ENCODE results near the gene NR2C2. TPM values are rescaled to one million over a fixed set of nuclear protein-coding genes. Genes with fewer than 3 reads are reported as not detected.

NR2C2 gene
- total and polyA plus RNA-seq, 9 donors: 11.4 to 56.7 (median 42.4) TPM

DNA sequence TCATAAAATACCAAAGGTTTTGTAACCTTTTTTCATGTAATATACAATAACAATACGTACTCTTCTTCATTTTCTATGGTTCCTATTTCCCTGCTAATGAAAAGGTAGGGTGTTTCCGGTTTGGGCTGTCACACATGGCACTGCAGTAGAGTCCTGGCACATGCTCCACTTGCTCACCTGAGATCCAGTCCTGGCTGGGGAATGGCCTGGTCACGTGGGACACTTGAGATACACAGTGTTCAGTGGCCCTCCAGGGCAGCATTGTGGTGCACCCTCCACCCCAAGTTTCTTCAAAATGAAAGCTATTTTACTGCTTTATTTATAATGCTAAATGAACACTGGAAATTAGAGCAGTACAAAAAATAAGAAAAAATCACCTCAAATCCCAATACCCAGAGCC is 94.6 kb downstream of the NR2C2 start:
- TF ChIP-seq EP300 (IDR thresholded peaks at IDR 0.05): no peak
- no peak for TF ChIP-seq POLR2A (IDR thresholded peaks at IDR 0.05)
- TF ChIP-seq, protein P1, sequence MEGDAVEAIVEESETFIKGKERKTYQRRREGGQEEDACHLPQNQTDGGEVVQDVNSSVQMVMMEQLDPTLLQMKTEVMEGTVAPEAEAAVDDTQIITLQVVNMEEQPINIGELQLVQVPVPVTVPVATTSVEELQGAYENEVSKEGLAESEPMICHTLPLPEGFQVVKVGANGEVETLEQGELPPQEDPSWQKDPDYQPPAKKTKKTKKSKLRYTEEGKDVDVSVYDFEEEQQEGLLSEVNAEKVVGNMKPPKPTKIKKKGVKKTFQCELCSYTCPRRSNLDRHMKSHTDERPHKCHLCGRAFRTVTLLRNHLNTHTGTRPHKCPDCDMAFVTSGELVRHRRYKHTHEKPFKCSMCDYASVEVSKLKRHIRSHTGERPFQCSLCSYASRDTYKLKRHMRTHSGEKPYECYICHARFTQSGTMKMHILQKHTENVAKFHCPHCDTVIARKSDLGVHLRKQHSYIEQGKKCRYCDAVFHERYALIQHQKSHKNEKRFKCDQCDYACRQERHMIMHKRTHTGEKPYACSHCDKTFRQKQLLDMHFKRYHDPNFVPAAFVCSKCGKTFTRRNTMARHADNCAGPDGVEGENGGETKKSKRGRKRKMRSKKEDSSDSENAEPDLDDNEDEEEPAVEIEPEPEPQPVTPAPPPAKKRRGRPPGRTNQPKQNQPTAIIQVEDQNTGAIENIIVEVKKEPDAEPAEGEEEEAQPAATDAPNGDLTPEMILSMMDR (IDR thresholded peaks at IDR 0.05): no peak
- peaks cover 4% of the 10 kb centered on the region for H3K4me1 ChIP-seq (ENCODE audit: insufficient read depth)
- DNase-seq: no peak
- H3K36me3 ChIP-seq: no peaks in the 10 kb centered on the region
- no peak overlapping the region for H3K4me3 ChIP-seq
- no peak overlapping the region for H3K27ac ChIP-seq
- intact Hi-C loops (cut with DNase I): loop anchor here in 2 of 4 donors (10.0 kb wide), 1 partner anchor 117 kb away; no protein-coding TSS in a partner anchor
- H3K9me3 ChIP-seq: no peaks in the 10 kb centered on the region
- 78 to 83% (median 83%) methylated on average over 3 of the region's 3 CpGs for WGBS, 3 donors
- H3K27me3 ChIP-seq: no peaks in the 10 kb centered on the region

DNA sequence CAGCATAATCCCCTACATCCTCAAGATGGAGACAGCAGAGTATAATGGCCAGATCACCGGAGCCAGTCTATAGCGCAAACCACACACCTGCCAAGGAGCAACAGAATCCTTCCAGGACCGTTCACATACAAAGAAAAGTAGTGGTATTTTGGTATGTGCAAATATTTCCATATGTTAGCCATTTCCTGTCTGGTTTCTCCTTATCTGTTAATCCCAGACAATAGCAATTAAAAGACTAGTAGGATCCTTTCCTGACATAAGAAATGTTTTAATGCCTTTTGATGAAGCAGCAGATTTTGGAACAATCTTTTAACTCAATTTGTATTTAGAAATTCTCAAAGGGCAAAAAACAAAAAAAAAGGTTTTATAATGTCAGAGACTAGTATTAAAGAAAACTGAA is 95.6 kb downstream of the NR2C2 start:
- H3K36me3 ChIP-seq: no peaks in the 10 kb centered on the region
- no peaks in the 10 kb centered on the region for H3K9me3 ChIP-seq
- no peaks in the 10 kb centered on the region for H3K27me3 ChIP-seq
- H3K4me1 ChIP-seq (ENCODE audit: insufficient read depth): peaks cover 4% of the 10 kb centered on the region
- no peak overlapping the region for H3K27ac ChIP-seq
- DNase-seq: no peak
- no peak for TF ChIP-seq POLR2A (IDR thresholded peaks at IDR 0.05)
- TF ChIP-seq EP300 (IDR thresholded peaks at IDR 0.05): no peak
- TF ChIP-seq, protein P1 (IDR thresholded peaks at IDR 0.05): no peak
- H3K4me3 ChIP-seq: no peak overlapping the region
- intact Hi-C loops (cut with DNase I): loop anchor here in 2 of 4 donors (10.0 kb wide), 1 partner anchor 118 kb away; no protein-coding TSS in a partner anchor
- WGBS, 3 donors: 67 to 73% (median 69%) methylated on average over 3 of the region's 3 CpGs

DNA sequence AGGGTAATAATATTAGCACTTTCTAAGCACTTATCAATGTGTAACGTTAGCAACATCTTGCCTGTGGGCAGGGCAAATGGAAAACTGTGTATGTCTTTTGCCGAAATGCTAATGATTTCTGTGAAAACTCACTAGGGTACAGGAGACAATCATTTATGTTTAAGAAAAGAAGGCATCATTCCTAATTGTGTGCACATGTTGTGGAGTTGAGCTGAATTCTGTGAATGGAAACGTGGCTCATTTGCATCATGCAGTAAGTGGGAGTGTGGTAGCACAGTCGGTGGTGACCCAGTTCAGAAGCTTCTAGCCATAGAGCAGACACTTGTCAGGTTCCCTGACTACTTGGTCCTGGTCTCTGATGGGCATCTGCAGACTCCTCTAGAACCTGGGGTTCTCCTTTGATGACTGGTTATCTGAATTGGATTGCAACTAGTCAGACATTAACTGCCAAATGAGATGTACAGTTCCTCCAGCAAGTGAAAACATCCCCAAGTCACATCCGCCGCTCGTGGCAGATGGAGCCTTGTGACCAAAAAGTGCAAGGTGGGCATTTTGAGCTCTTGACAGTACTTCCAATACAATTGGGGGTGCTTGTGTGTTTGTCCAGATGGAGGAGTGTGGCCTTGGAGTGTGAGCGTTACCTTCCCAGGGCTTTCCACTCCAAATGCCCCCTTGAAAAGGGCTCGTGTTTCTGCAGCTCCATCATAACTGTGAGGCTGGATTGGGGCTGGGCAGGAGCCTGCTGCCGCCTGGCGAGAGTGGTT is 96.2 kb downstream of the NR2C2 start:
- H3K27me3 ChIP-seq: no peaks in the 10 kb centered on the region
- no peak for TF ChIP-seq EP300 (IDR thresholded peaks at IDR 0.05)
- TF ChIP-seq, protein P1 (IDR thresholded peaks at IDR 0.05): no peak
- no peak overlapping the region for H3K4me3 ChIP-seq
- intact Hi-C loops (cut with DNase I): loop anchor here in 2 of 4 donors (10.0 kb wide), 1 partner anchor 119 kb away; no protein-coding TSS in a partner anchor
- 71 to 81% (median 71%) methylated on average over 11 of the region's 11 CpGs for WGBS, 3 donors
- no peaks in the 10 kb centered on the region for H3K36me3 ChIP-seq
- H3K4me1 ChIP-seq (ENCODE audit: insufficient read depth): peaks cover 4% of the 10 kb centered on the region
- no peak overlapping the region for H3K27ac ChIP-seq
- no peaks in the 10 kb centered on the region for H3K9me3 ChIP-seq
- DNase-seq: no peak

DNA sequence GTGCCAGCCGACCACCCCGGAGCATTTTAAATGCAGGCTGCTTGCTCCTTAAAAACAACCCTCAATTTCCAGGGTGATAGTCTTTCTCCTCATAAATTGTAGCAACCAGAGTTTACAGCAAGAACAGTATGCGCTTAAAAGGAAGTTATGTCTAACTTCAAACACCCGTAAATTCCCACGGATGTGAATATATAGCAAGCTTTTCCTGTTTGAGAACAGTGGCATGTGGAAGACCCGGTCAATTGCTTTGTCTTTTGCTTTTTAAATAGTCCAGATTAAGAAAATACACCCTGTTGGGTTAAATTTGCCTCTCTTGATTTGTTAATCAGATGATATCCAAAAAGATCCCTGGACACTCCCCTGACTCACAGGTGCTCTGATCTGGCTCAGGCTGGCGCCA is 96.9 kb downstream of the NR2C2 start:
- Histone ChIP-seq H3K9me3 (no peaks in the 10 kb centered on the region), H3K36me3 (no peaks in the 10 kb centered on the region), H3K27me3 (no peaks in the 10 kb centered on the region), H3K4me3 (no peak overlapping the region), H3K27ac (no peak overlapping the region), H3K4me1 (ENCODE audit: insufficient read depth) (peaks cover 2% of the 10 kb centered on the region)
- no peak for DNase-seq
- TF ChIP-seq POLR2A (IDR thresholded peaks at IDR 0.05): no peak
- TF ChIP-seq, protein P1 (IDR thresholded peaks at IDR 0.05): no peak
- TF ChIP-seq EP300 (IDR thresholded peaks at IDR 0.05): no peak
- WGBS, 3 donors: 70 to 80% (median 74%) methylated on average over 7 of the region's 7 CpGs
- intact Hi-C loops (cut with DNase I): loop anchor here in 2 of 4 donors (10.0 kb wide), 1 partner anchor 120 kb away; no protein-coding TSS in a partner anchor

Data from ovary (tissue), 9 donors.